Kasumi-1 (cell line): ENCODE results near the gene SPX.
A peak's percentile ranks its signal among the peaks of the same experiment; 100 is the strongest.

ENCODE experiments used
- DNase-seq, 2 experiments: peaks; one replicate each; lab custom pipeline; 2025; lab: John Stamatoyannopoulos, UW

SPX gene

GRCh38 chr12:21539797-21540196 lies 13.7 kb downstream of the SPX start:
- no peak for DNase-seq

- no peak for DNase-seq
Observed at GRCh38 chr12:21541773-21542172, 15.7 kb downstream of the SPX start.

GRCh38 chr12:21542403-21542802 lies 16.3 kb downstream of the SPX start:
- DNase-seq: peak; percentile 8 to 17

GRCh38 chr12:21543151-21543550 lies 17.1 kb downstream of the SPX start:
- peak; percentile 45 to 69 for DNase-seq

DNA sequence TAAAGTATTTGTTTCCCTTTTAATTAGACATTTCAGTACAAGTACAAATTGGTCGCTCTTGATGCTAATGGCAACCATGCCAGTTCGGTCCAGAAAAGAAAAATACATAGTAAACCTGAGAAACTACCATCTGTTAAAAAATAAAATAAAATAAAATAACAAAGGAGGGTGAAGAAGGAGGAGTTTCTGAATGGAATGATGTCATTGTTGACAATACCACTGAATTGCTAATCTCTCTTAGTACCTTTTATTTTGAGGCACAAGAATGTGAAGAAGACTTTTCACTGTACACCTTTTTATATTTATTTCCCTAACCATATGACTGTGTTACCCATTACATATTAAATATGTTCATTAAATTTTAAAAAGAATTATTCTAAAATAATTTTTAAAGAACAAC lies 19.5 kb downstream of the SPX start:
- no peak for DNase-seq

DNA sequence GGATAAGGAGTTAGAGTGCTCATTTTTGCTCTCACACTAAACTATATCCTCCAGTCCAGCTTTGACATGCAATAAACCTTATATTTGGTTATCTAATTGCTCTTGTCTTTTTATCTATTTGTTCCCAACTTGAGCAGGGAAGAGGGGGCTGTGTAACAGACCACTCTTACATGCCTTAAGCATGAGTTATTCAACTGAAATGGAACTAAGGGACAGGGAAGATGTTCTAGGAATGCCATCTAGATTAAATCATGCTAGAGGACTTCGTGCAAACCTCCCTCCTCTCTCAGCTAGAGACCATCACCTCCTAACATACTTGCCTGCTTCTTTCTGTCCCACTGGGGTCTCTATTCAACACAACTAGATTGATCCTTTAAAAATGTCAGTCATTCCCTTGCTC lies 20.6 kb downstream of the SPX start:
- no peak for DNase-seq

- no peak for DNase-seq
Observed at GRCh38 chr12:21547437-21547836, 21.3 kb downstream of the SPX start.

- no peak for DNase-seq
Observed at GRCh38 chr12:21551841-21552465, 25.9 kb downstream of the SPX start.

- DNase-seq: no peak
Observed at GRCh38 chr12:21552635-21553328, 26.7 kb downstream of the SPX start.

GRCh38 chr12:21553329-21553675 lies 27.2 kb downstream of the SPX start:
- DNase-seq: no peak

- DNase-seq: no peak
Observed at GRCh38 chr12:21558100-21558679, 32.1 kb downstream of the SPX start.

DNA sequence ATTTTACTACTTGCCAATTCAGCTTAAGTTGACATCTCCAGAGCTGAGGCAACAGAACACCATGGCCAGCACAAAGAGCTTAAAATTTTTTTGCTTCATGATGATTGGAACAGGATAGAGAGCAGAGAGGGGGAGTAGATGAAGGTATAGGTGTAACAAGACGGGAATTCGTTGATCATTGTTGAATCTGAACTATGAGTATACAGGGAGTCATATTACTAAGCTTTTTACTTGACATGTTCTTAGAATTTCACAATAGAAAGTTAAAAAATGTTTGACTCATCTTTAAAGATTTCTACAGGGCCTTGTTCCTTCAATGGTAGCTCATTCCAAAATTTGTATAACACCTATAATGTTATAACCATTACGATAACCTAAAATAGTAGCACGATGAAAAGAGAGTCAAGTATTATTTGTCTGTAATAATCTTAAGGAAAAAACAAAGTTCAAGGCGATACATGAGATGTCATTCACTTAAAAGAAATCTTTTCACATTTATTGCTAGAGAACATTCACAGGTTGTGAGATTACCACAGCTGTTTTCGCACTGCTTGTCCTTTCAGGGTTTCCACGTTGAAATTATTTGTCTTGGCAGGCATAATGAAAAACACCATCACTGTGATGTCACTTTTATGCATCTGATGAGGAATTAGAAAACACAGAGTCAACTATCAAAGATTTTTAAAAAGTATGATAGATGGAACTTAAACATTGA lies 33.9 kb downstream of the SPX start:
- DNase-seq: no peak

DNA sequence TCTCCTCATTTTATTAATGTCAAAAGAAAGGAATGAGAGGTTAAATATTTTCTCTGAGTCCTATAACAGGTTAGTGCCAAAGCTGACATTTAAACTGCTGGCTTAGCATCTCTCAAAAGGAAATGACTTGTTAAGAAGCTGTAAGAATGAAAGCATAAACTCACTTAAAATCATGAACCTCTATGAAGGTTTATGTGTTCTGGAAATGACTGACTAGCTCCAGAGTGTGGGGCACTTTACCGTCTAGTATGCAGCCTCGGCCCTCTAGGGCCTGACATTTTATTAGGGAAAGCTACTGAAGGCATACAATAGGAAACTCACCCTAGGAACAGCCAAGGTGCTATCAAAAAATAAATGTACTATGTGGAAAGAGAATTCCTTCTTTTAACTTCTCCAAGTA lies 35.1 kb downstream of the SPX start:
- no peak for DNase-seq

- no peak for DNase-seq
Observed at GRCh38 chr12:21562859-21563258, 36.8 kb downstream of the SPX start.

DNA sequence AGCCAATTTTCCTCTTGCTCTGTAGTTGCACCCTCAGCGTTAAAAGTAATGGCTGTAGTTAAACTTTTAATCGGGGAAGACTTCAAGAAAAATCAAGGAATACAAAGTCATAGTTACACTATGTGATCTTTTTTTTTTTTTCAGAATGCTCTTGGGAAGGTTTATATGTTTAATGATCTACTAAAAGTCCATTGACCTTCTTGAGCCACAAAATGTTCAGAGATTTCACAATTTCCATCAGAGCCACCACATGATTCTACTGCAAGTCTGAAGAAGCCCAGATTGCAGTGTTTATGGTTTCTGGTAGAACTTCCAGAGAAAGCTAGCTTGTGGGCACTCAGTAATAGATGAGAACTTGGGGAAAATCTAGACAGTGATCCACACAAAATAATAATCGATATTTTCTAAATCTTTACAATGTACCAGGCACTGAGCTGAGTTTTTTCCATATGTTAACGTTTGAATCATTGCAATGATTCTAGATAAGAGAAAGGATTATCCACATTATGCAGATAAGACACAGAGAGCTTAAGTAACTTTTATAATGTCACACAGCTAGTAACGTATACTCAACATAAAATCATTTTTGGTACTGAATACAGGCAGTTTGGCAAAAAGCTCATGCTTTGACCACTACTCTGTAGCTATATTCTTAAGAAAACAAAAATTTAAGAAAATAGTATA lies 40.3 kb downstream of the SPX start:
- no peak for DNase-seq

GRCh38 chr12:21566907-21567394 lies 40.9 kb downstream of the SPX start:
- DNase-seq: no peak

DNA sequence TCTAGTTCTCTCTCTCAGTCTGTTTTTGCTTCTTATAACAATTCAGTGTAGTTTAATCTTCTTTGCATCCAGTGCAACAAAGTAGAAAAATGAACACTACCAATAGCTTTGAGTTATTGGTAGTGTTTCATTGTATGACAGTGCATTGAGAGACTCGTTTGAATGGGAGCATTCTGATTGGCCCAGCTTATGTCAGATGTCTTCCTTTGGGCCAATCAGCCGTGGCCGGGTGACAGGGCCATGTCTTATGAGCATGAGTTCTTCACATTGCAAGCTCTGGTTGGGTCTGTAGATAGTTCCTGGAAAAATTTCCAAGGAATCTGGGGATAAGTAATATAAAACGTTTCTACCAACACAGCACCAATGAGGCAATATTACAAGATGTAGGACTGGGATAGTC lies 42.0 kb downstream of the SPX start:
- DNase-seq: no peak

DNA sequence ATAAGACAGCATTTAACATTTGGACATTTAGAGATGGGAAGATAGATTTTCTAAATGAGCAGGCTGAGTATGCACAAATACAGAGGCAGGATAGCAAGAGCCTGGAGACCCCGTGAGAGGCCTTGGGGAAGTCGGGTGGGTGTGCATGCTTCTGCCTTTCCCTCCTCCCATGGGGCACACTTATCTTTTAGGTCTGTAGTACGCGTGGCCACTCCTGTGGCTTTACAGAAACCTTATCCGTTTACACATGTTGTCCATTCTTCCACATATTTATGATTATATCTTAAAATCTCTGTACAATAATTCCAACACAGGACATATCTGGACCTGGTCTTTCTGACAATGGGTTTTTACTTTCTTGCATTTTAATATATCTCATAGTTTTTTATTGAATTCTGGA lies 45.0 kb downstream of the SPX start:
- no peak for DNase-seq

GRCh38 chr12:21573733-21574358 lies 47.8 kb downstream of the SPX start:
- DNase-seq: no peak

GRCh38 chr12:21576431-21576830 lies 50.3 kb downstream of the SPX start:
- DNase-seq: no peak

DNA sequence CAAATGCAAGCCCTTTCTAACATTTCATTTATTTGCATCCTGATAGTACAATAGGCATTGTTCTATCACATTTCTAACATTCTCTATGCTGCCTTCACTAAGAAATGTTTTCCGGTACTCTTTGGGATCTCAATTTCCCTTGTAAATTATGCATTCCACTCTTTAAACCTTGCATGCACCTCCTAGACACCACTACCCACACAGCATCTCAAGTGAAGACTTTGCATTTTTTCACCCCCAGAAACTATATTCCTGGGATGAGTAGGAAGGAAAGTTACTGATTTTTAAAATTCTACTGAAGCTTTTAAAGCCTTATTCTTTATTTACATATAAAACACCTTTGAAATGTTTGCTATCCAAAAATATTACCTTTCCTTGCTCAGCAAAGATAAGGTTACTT lies 51.4 kb downstream of the SPX start:
- DNase-seq: no peak
